SKM-1 treated with dmso at 0.1 percent for 144 hours (cell line): ENCODE measurements around the gene ZSCAN1.

Source experiments
- DNase-seq: peaks from one replicate; lab custom pipeline; 2025; ENCODE audit not compliant: unreplicated experiment; lab: John Stamatoyannopoulos, UW

The ZSCAN1 gene

DNA sequence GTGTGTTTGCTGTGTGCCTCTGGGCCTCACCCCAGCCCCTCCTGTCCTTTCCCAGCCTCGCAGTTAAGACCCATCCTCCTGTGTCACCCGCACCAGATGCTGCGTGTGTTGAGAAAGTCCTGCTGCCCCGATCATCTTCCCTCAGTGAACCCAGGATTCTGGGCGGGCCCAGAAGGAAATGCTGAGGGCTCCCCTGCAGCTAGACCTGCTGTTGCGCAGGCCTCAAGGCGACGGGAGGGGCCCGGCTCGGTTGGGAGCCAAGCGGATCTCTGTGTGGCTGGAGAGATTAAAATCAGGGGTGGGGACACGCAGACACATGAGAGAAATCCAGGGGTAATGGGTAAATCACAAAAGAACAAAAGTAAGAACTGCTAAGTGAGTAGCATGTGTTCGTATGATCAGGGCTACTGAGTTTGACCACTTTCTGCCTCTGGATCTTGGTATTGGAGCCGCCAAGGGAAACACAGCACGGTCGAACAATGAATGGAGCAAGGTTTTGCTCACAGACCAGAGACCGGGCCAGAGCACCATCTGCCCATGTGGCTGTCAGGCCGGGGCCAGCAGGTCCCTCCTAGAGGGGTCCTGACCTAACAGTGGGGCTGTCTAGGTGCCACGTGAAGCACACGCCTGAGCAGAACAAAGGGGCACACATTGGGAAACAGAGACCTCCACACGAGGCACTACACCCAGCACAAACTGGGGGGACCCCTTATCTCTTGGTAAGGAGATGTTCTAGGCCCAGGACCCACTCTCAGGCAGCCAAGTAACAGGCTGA is 7.1 kb downstream of the ZSCAN1 start:
- no peak for DNase-seq

DNA sequence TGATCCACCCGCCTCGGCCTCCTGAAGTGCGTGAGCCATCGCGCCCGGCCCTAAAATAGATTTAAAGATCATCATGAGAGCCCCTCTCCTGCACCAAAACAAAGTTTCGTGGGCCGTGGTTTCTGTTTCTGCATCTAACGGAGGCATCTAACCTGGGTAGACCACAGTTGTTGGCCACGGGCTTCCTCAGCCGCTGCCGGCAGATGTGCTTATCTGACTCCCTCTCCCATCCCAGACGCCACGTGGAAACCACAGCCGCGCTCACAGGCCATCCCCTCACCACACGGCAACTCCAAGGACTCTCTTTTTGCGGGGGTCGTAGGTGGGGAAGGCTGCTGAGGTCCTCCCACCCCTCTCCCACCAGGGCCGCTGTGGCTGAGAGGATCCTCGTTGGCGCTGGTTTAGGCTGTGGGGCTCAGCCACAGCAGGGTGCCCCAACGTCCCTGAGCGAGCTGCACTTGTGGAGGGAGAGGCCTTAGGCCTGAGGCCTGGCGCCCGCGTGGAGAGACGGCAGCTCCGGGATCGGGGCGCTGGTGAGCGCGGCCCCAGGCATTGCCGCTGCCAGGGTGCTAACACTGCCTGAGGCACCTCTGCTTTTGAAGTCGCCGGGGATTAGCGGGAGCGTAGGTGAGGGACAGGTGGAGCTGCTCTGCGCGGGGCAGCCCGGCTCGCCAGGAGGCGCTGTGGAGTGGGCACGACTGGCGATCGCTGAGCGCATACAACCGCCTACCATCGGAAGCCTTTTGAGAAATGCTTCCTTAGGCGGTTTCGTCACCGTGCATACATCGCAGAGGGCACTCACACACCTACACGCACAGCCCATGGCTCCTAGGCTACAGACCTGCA is 8.9 kb downstream of the ZSCAN1 start:
- no peak for DNase-seq

DNA sequence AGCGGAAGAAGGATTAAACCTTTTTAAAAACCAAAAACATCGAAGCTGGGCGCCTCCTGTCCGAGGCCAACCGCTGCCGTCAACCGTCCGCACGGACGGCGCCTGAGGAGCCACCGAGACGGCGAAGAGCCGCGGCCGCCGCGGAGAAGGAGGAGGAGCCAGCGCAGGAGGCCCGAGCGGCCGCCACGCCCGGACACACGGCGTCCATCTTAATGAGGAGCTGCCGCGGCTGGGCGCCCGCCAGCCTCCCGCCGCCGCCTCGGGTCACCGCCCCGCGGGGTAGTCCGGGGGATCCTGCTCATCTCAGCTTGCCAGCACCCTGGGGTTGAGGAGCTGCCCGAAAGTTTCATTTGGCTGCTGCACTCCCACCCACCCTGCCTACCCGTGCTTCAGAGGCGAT is 10.6 kb downstream of the ZSCAN1 start:
- DNase-seq = no peak

DNA sequence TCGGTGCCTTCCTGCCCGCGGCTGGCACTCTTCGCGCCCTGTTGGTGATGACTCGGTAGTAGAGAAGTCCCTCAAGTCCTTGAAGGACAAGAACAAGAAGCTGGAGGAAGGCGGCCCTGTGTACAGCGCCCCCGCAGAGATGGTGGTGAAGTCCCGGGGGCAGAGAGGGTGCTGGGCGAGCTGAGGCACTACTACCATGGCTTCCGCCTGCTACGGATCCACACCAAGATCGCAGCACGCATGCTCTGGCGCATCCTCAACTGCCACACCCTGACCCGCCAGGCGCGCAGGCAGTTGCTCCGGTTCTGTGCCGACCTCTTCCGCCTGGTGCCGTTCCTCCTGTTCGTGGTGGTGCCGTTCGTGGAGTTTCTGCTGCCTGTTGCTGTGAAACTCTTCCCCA is 11.1 kb downstream of the ZSCAN1 start:
- DNase-seq = no peak

DNA sequence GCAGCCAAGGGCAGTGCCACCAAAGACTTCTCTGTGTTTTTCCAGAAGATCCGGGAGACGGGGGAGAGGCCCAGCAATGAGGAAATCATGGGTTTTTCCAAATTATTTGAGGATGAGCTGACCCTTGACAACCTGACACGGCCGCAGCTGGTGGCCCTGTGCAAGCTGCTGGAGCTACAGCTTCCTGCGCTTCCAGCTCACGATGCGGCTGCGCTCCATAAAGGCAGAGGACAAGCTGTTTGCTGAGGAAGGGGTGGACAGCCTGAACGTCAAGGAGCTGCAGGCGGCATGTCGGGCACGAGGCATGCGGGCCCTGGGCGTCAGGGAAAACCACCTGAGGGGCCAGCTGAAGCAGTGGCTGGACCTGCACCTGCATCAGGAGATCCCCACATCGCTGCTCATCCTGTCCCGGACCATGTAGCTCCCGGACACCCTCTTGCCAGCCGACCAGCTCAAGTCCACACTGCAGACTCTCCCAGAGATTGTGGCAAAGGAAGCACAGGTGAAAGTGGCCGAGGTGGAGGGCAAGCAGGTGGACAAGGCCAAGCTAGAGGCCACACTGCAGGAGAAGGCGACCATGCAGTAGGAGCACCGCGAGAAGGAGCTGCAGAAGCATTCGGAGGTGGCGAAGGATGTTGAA is 11.7 kb downstream of the ZSCAN1 start:
- no peak for DNase-seq

DNA sequence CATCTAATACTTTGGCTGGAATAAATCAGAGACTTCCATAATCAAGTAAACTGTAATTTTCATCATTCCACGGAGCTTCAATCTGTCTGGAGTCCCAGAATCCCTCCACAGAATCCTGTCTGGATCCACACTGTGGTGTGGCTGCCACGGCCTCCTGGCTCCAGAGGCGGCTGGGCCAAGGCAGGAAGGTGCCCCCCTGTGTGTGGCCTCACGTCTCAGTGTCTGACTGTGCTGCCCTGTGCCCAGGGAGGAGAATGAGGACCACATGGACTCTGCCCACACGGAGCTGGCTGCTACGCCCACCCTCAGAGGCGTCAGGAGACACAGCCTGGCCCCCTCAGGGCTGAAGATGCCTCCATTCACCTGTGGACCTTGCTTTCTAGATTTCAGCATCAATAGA is 13.0 kb downstream of the ZSCAN1 start:
- no peak for DNase-seq

DNA sequence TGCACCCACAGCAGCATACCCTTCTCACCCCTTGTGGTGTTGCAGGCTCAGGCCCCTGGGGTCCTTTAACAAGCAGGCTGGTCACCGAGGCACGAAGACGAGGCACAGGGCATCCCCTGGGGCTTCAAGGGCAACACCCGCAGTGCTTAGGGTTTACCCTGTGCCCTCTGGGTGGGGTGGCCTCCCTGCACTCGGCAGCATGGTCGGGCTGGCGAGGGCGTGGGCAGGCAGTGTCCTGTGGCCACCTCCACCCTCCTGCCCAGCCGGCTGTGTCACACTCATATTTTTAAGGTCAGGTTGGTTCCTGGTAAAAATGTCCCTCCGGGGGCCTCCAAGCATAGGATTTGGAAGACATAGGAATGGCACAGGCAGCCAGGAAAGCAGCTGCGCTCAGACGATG is 13.8 kb downstream of the ZSCAN1 start:
- DNase-seq = no peak

DNA sequence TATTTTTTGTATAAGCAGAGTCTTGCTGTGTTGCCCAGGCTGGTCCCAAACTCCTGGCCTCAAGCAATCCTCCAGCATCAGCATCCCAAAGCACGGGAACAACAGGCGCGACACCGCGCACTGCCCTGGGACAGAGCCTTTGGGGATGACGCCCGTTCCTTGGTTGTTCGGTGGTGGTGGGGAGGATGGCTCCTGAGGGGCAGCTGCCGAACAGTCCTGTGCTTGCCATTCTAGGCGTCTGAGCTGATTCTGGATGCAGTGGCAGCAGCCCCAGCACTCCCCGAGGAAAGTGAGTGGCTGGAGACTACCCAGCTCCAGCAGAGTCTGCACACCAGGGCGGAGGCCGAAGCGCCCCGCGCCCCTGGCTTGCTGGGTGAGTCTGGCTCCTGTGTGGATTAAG is 18.4 kb downstream of the ZSCAN1 start:
- no peak for DNase-seq

DNA sequence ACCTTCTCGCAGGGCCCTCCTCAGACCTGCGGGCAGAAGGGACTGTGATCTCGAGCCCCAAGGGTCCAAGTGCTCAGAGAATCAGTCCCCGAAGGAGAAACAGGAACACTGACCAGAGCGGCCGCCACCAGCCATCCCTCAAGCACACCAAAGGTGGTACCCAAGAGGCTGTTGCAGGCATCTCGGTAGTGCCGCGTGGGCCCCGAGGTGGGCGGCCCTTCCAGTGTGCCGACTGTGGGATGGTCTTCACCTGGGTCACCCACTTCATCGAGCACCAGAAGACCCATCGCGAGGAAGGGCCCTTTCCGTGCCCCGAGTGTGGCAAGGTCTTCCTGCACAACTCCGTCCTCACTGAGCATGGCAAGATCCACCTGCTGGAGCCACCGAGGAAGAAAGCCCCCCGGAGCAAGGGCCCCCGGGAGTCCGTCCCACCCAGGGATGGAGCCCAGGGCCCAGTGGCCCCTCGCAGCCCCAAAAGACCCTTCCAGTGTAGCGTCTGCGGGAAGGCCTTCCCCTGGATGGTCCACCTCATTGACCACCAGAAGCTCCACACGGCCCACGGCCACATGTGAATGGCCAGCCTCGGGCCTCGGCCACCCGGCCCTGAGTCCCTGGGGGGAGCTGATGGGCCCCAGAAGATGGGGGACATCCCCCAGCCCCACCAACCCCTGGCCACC is 19.8 kb downstream of the ZSCAN1 start:
- DNase-seq = no peak

DNA sequence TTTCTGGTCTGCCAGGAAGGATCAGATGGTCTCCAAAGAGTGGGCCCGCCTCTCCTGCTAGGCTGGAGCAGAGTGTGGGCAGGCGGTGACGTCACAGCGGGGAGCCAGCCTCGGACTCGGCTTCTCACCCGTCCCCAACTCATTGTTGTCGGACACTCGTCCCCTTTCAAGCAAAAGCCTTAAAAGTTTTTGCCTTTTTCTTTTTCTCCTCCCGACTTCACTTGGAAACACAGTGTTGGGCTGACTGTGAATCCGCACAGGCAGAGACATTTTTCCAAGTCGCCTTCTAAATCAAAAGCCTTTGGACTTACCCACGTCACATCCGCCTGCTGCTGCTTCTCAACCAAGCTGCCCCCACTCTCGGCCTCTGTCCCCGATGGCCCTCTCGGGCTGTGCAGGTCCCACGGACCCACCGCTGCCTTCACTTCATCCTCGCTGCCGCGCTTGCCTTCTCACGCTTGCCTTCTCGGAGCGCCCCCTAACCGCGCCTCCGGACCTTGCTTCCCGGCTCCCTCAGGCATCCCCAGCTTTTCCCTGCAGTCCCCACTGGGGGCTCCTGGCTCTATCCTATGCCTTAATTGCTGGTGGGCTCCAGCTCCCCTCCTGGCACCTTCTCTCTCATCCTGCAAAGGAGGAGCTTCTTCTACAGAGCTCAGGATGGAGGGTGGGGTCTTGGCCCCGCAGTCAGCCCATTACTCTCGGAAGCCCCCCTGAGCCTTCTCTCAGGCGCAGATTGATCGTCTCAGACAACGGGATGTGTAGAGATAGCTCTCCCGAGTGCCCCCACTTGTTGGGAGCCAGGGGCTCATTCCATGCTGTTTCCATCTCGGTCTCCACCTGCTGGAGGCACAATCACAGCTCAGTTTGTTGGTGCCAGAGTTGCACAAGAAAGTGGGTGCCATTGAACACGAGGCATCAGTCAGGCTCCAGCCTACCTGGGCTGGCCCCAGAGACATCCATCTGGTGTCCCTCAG is 21.4 kb downstream of the ZSCAN1 start:
- DNase-seq = no peak

DNA sequence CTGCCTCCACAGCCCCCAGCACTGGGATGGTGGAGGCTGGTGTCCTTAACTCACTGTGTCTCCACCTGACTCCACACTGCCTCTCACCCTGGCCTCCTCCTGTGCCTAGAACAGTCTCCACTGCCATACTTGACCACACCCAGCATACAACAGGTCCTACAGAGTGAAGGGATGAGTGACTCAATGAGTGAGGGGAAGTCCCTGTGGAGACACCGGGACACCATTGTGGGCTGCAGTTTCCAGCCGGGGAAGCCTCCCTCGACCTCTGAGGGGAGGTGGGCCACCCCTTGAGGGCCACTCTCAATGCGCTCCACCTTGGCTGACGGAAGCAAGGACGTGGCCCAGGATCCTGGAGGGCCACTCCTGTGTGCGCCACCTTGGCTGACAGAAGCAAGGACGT is 22.4 kb downstream of the ZSCAN1 start:
- DNase-seq = no peak

DNA sequence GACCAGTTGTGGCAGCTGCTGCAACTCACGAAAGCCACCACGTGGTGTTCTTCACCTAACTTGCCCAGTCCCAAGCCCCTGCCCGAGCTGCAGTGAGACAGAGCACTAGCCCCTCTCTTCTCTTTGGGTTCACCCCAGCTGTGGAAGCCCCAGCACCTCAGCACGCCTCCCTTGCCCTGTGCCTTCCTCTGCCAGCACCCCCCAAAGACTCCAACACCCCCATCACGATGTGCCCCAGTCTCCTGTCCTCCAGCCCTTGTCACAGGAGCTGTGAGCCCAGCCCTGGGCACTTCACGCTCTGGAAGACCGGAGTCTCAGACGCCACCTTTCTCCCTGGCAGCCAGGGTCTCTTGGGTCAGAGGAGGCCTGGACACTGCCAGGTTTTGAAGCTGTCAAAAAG is 23.0 kb downstream of the ZSCAN1 start:
- no peak for DNase-seq

DNA sequence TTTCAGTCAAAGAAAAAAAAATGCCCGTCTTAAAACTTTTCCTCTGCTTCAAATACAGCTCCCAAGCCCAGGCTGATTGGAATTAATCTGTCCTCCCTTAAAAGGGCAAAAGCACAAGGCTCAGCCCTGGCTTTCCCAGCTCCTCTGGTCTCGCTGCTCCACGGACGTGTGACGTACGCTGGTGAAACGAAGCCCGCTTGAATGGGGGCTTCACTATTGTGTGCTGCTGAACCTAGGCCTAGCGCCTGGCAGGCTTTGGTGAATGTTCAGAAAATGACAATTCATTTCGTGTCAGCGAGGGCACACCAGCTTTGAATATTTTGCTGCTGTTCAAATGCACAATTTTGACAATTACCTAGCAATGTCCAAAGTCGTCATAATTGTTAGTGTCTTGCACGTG is 24.6 kb downstream of the ZSCAN1 start:
- no peak for DNase-seq

DNA sequence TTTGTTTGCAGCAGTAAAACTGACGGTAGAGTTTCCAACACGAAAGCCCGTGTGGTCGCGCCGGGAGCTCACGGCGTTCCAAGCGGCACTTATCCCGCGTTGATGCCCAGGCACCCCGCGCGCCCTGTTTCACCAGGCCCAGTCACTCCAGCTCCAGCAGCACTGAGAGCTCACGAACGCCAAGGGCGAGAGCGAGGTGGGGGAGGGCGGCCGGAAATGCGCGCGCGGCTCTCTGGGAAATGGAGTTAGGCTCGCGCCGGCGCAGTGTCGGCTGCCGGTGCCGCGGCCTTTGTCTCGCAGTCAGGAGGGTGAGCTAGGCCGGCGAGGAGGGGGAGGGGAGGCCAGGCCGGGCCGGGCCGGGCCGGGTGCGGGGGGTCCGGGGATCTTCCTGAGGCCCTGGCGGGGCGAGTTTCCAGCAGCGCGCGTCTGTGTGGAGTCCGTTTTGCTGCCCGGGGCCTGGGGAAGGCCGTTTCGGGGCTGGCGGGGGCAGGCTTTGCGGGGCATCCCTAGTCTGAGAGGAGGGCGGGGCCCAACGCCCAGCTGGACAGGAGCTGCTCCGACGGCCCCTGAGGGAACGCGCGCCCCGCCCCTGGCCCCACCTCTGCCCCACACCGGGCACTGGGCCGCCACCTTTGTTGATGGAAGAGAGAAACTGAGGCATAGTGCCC is 25.3 kb downstream of the ZSCAN1 start, which contains the start of gene ZNF135:
TSS of gene ZNF135 (plus strand) at position 280 of the 668 bp plus-strand sequence. CDS start 721 bp downstream, outside the sequence.
- no peak for DNase-seq

DNA sequence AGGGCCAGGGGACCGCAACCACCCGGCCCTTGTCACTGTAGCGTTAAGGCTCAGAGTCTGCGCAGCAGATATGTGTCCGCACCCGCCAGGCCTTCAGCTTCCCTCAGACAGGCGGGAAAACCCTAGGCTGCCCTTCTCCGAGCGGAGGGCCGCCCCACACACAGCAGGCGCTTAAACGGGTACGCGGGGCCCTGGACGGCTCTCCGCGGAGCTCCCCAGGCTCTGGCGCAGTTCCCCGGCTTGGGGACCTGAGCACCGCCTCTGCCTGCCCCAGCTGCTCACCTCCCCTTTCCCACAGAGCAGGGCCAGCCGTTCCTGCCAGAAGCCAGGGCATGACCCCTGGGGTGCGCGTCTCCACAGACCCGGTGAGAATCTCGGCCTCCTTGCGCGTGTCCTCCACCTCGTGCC is 25.9 kb downstream of the ZSCAN1 start:
- no peak for DNase-seq

DNA sequence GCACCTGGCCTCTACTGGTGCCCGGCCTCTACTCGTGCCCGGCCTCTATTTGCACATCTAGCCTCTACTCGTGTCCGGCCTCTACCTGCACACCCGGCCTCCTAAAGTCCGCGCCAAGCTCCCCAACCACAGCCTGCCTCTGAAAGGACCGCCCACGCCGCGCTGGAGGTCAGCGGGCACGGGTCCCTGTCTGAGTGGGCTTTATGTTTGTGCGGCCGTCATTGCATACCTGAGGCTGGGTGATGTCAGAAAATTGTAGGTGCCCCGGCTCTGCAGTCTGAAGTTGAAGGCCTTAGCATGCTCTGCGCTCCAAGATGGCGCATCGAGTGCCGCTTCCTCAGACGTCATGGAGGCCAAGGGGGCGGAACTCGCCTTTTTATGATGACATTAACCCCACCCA is 26.4 kb downstream of the ZSCAN1 start:
- no peak for DNase-seq

DNA sequence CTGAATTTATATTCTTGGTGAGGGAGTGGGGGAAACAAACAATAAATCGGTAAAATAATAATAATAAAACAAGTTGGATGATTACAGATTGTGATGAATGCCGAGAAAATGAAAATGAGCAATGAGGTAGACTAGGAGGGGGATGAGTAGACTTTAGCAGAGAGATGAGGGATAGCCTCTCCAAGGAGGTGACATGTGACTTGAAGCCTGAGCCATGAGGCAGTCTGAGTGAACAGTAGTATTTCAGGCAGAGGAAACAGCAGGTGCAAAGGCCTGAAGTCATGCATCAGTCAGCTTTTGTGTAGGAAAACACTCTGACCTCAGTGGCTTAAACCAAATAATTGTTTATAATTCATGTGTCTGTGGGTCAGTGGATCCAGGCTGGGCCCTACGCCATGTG is 29.9 kb downstream of the ZSCAN1 start:
- no peak for DNase-seq

DNA sequence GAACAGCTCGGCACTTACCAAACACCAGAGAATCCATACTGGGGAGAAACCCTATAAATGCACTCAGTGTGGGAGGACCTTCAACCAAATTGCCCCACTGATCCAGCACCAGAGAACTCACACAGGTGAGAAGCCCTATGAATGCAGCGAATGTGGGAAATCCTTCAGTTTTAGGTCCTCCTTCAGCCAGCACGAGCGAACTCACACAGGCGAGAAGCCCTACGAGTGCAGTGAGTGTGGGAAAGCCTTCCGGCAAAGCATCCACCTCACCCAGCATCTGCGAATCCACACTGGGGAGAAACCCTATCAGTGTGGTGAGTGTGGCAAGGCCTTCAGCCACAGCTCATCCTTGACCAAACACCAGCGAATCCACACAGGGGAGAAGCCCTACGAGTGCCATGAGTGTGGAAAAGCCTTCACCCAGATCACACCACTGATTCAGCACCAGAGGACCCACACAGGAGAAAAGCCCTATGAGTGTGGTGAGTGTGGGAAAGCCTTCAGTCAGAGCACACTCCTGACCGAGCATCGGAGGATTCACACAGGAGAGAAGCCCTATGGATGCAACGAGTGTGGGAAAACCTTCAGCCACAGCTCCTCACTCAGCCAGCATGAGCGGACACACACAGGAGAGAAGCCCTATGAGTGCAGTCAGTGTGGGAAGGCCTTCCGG is 33.6 kb downstream of the ZSCAN1 start:
- no peak for DNase-seq

DNA sequence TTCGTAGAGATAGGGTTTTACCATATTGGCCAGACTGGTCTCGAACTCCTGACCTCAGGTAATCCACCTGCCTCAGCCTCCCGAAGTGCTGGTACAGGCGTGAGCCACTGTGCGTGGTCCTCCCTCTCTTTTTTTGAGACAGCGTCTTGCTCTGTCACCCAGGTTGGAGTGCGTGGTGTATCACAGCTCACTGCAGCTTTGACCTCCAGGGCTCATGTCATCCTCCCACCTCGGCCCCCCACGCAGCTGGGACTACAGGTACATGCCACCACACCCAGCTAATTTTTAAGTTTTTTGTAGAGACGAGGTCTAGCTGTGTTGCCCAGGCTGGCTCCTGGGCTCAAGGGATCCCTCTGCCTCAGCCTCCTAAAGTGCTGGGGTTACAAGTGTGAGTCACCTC is 46.0 kb downstream of the ZSCAN1 start:
- DNase-seq = no peak
